GM12872 (cell line): ENCODE measurements around the gene CHST6.

Source experiments
- TF ChIP-seq, protein P1 (sequence below): IDR thresholded peaks from 3 replicates; pipeline ENCODE4 v1.5.1; 2011; ENCODE audit warnings: low read depth, mild to moderate bottlenecking, low read length, moderate library complexity; ENCODE audit not compliant: insufficient read depth

CHST6 gene

DNA sequence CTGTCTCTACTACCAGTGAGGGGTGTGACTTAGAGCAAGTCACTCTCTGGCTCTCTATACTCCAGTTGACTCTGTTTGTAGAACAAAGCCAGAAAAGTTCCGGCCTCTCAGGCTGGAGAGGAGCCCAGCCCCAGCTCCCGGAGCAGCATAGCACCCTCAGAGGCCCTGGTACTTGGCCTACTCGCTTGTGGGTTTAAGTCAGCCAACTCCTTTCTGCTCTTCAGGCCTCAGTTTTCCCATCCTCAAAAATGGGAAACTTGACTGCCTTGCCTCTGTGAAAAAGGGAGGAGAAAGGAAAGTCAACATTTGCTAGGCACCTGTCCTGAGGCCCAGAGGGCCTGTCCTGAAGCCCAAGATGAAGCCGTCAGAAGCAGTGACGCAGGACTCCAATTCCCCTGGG is 1.1 kb downstream of the CHST6 start:
- TF ChIP-seq, protein P1, sequence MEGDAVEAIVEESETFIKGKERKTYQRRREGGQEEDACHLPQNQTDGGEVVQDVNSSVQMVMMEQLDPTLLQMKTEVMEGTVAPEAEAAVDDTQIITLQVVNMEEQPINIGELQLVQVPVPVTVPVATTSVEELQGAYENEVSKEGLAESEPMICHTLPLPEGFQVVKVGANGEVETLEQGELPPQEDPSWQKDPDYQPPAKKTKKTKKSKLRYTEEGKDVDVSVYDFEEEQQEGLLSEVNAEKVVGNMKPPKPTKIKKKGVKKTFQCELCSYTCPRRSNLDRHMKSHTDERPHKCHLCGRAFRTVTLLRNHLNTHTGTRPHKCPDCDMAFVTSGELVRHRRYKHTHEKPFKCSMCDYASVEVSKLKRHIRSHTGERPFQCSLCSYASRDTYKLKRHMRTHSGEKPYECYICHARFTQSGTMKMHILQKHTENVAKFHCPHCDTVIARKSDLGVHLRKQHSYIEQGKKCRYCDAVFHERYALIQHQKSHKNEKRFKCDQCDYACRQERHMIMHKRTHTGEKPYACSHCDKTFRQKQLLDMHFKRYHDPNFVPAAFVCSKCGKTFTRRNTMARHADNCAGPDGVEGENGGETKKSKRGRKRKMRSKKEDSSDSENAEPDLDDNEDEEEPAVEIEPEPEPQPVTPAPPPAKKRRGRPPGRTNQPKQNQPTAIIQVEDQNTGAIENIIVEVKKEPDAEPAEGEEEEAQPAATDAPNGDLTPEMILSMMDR, result no peak

DNA sequence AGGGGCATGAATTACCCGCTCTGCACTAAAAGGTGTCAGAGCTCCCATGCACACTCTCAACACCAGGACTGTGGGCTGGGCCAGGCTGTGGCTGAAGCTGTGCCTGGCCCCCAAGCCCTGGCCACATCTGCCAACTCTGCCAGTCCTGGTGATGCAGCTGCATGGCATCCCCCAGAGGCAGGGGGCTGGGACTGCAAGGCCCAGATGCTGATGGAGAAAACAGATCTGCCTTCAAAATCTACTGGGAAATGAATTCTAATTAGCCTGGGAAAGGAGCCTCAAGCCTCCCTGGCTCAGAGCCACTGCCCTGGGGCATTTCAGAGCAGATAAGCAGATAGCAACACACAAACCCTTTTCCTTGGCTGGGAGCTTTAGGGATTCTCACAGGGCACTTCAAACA is 3.4 kb downstream of the CHST6 start:
- TF ChIP-seq, protein P1, result peak; percentile 57

DNA sequence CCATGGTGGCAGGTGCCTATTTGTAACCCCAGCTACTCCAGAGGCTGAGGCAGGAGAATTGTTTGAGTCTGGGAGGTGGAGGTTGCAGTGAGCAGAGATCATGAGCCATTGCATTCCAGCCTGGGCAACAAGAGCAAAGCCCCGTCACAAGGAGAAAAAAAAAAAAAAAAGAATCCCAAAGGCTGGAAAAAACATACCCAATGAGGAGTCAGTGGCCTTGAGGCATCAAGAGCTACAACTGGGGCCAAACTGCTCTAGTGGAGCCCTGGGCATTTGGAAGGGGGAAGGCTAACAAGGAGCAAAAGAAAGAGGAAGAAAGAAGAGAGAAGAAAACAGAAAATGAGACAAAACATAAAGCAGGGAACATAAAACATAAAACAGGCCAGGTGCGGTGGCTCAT is 6.9 kb downstream of the CHST6 start:
- TF ChIP-seq, protein P1, result no peak

DNA sequence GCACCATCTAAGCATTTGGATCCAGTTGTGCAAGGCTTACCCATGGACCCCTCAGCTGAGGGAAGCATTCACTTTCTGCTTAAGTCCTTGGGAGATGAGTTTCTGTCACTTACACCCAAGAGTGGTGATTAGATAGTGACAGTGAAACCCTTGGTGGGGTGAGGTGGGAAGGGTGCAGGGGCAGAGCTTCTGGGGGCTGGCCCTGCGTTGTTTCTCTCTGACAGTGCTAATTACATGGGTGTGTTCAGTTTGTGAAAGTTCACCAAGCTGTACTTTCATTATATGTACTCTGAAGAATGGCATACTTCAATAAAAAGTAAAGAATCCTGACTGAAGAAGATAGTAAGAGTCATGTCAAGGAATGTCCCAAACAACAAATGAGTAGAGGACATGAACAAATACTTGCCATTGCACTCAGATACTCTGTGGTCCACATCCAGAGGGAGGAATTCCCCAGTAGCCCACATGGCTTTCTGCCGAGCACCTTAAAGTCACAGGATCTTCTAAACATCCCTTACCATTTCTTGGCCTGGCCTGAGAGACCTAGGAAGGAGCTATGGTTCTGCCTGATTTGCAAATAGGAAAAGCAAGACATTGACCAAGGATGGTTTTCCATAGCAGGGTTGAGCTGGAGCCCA is 8.4 kb downstream of the CHST6 start:
- TF ChIP-seq, protein P1, result no peak

DNA sequence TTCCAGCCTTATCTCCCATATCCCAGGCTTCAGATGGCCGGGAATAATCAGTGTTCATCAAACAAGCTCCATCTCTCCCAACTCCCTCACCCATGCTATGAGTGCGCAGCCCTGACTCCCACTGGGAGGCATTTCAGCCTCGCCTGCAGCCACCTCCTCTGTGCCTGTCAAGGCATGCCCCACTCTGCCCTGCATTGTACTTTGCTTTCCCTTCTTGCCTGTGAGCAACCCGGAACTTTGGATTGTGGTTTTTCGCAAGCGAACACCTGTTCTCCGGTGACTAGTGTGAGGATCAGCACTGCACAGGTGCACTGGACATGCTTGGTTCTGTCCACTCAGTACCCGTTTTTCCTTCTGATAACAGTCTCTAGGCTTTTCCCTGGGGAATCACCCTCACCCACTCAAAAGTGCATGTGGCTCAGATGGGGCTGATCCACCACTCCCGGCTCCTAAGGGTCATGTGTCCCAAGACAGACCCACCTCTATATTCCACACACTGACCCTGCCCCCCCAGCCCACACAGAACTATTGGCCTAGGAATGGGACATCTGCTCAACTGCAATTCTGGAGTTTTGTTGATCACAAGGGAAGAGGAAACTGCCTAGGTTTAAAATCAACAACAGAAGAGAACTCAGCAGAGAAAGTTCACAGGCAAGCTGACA is 9.1 kb downstream of the CHST6 start:
- TF ChIP-seq, protein P1, result no peak

DNA sequence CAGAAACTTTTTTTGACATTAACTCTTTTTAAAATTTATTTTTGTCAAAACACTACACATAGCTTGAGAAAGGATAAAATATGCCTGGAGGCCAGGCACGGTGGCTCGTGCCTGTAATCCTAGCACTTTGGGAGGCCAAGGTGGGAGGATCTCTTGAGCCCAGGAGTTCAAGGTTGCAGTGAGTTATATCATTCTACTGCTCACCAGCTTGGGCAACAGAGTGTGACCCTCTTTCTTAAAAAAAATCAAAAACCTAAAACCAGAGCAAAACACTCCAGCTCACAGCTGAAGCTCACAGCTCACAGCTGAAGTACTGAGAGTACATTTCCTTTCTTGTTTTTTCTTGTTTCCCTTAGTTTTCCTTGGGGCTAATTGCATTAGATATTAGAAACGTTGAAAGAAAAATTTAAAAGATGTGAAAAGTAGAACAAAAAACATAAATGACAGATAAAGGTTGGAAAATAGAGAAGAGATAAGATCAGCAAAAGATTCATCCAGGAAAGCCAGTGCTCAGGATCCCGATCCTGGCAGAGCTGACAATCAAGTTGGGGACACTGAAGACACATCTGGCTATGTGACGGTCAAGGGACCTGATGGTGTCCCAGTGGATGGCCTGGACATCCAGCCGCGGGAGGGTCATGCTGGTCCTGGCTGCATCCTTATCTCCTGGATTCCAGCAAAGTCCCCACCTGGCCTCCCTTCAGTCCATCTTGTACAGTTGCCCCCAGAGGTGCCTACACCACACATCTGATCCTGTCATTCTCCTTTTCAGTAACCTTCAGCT is 9.8 kb downstream of the CHST6 start:
- TF ChIP-seq, protein P1, result no peak

DNA sequence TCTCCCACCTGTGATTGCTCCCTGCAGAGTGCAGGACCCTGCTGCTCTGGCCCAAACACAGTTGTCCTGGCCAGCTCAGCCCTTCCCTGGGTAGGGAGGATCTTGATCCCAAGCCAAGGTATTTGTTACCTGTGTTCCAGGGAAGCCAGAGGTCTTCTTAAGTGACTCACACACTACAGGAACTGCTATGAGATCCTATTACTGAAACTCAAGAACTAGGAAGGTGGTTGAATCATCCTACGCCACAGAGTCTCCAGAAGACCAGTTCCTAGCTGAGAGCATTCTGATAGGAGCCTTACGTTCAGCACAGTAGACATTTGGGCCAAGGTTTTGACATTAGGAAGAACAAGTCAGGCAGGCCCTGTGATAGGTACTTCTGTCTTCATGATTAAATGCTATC is 12.0 kb downstream of the CHST6 start:
- TF ChIP-seq, protein P1, result no peak
